ENCODE results near the gene RUVBL2.
A peak's percentile ranks its signal among the peaks of the same experiment; 100 is the strongest.

The RUVBL2 gene

GRCh38 chr19:48968813-48969218, 24.9 kb upstream of the RUVBL2 start:
- no peak for DNase-seq (ENCODE audit: low spot score)
- TF ChIP-seq, protein P1, sequence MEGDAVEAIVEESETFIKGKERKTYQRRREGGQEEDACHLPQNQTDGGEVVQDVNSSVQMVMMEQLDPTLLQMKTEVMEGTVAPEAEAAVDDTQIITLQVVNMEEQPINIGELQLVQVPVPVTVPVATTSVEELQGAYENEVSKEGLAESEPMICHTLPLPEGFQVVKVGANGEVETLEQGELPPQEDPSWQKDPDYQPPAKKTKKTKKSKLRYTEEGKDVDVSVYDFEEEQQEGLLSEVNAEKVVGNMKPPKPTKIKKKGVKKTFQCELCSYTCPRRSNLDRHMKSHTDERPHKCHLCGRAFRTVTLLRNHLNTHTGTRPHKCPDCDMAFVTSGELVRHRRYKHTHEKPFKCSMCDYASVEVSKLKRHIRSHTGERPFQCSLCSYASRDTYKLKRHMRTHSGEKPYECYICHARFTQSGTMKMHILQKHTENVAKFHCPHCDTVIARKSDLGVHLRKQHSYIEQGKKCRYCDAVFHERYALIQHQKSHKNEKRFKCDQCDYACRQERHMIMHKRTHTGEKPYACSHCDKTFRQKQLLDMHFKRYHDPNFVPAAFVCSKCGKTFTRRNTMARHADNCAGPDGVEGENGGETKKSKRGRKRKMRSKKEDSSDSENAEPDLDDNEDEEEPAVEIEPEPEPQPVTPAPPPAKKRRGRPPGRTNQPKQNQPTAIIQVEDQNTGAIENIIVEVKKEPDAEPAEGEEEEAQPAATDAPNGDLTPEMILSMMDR (IDR thresholded peaks at IDR 0.05; ENCODE audit: extremely low read depth, missing control alignments): no peak

- TF ChIP-seq, protein P1 (IDR thresholded peaks at IDR 0.05; ENCODE audit: extremely low read depth, missing control alignments): no peak
- DNase-seq (ENCODE audit: low spot score): no peak
Measured at GRCh38 chr19:48969276-48970138, 24.2 kb upstream of the RUVBL2 start.

DNA sequence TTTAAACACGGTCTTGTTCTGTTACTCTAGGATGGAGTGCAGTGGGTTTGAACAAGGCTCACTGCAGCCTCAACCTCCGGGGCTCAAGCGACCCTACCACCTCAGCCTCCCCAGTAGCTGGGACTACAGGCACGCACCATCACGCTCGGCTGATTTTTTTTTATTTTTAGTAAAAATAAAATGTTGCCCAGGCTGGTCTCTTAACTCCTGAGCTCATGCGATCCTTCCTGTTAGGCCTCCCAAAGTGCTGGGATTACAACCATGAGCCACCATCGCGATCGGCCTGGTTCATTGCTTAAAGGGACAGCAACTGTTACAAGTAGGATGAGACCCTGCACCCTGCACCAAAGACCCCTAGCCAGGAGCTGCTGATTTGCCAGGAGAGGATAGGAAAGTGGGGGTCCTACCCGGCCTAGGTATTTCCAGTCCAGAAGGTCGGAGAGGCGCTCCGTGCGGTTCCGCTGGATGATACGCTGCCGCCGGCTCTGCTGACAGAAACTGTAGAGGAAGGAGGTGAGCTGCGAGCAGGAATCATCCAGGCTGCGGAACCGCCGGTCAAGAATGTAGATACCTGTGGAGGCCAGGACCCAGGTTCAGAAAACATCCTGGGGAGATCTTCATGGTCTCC, 23.4 kb upstream of the RUVBL2 start:
- no peak for DNase-seq (ENCODE audit: low spot score)
- TF ChIP-seq, protein P1 (IDR thresholded peaks at IDR 0.05; ENCODE audit: extremely low read depth, missing control alignments): no peak

GRCh38 chr19:48970923-48971395, 22.7 kb upstream of the RUVBL2 start:
- DNase-seq (ENCODE audit: low spot score): peak; percentile 81
- TF ChIP-seq, protein P1 (IDR thresholded peaks at IDR 0.05; ENCODE audit: extremely low read depth, missing control alignments): peak; percentile 96

DNA sequence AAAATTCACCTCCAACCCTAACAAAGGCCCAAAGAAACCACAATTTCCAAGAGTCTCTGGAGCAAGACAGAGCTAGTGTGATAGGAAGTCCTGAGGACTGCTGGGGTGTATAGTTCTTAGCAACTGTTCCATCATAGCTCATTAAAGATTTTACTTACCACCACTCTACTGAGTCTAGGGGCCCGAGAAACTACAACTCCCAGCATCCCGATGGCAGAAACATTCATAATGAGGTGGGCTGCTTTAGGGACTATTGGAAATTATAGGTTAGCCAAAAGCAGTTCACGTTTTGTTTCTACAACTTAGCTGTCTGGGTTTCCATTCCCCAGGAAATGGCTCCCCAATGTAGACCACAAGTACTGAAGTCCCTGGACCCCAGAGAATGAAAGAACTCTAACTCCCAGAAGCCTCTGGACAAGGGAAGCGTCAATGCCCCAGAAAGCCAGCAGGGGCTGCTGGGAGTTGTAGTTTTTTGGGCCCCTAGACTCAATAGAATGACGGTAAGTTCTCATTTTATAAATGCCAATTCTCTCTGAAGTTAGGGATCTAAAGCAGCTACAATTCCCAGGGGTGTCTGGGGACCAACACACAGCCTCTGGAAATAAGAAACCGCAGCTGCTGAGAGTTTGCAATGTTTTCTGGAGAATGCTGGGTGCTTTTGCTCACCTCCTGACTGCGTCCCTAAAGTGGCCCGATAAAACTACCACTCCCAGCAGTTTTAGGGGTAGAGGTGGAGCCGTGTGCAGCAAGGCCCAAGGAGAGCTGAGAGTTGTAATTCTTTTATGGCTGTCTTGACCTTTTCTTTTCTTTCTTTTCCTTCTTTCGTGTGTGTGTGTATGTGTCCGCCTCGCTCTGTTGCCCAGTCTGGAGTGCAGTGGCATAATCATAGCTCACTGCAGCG, 17.5 kb upstream of the RUVBL2 start:
- TF ChIP-seq, protein P1 (IDR thresholded peaks at IDR 0.05; ENCODE audit: extremely low read depth, missing control alignments): no peak
- DNase-seq (ENCODE audit: low spot score): no peak

GRCh38 chr19:48977061-48977460, 16.6 kb upstream of the RUVBL2 start:
- no peak for DNase-seq (ENCODE audit: low spot score)
- TF ChIP-seq, protein P1 (IDR thresholded peaks at IDR 0.05; ENCODE audit: extremely low read depth, missing control alignments): no peak

Measured in GM20000 (cell line).